ENCODE results near the gene IFI6. TPM values are rescaled to one million over a fixed set of nuclear protein-coding genes. Genes with fewer than 3 reads are reported as not detected.
"Not testable (repeated sequence)": the region's sequence is repeated elsewhere in the genome, so short reads cannot be mapped to it uniquely, and the experiment has no call there.

The IFI6 gene
- total and polyA plus RNA-seq, 7 donors: 9.0 to 245 (median 51.5) TPM

- Histone ChIP-seq H3K27ac (no peak overlapping the region), H3K36me3 (no peaks in the 10 kb centered on the region), H3K27me3 (no peaks in the 10 kb centered on the region), H3K9me3 (no peaks in the 10 kb centered on the region), H3K4me3 (no peak overlapping the region), H3K4me1 (peaks cover 0 to 6% (median 5%) of the 10 kb centered on the region in 4 donors)
- TF ChIP-seq CTCF (IDR thresholded peaks at IDR 0.05): peak; percentile 28 to 87 (median 68)
- no peak for TF ChIP-seq POLR2A (IDR thresholded peaks at IDR 0.05)
- whole genome bisulfite sequencing, 2 donors: 22 to 37% methylated on average over 13 of the region's 13 CpGs
- intact Hi-C loops (cut with DNase I): loop anchor here (2.0 kb wide), 1 partner anchor 19 kb away; no protein-coding TSS in a partner anchor
- no peak for DNase-seq
Measured at GRCh38 chr1:27643600-27644368, 28.2 kb downstream of the IFI6 start.

- intact Hi-C loops (cut with DNase I); H3K9me3 ChIP-seq; H3K27me3 ChIP-seq; H3K27ac ChIP-seq; DNase-seq; H3K4me3 ChIP-seq; H3K4me1 ChIP-seq; H3K36me3 ChIP-seq: not testable (repeated sequence)
- 78 to 87% methylated on average over 9 of the region's 9 CpGs for WGBS, 2 donors
Measured at GRCh38 chr1:27640514-27640913, 31.5 kb downstream of the IFI6 start.

GRCh38 chr1:27638805-27639204, 33.2 kb downstream of the IFI6 start:
- no peak for DNase-seq
- TF ChIP-seq POLR2AphosphoS5 (IDR thresholded peaks at IDR 0.05): no peak
- no peak for TF ChIP-seq EP300 (IDR thresholded peaks at IDR 0.05)
- no peak for TF ChIP-seq CTCF (IDR thresholded peaks at IDR 0.05)
- no peak for TF ChIP-seq POLR2A (IDR thresholded peaks at IDR 0.05)
- 91 to 95% methylated on average over 2 of the region's 2 CpGs for WGBS, 2 donors
- Histone ChIP-seq H3K4me3 (no peak overlapping the region), H3K27me3 (peaks cover 10 to 15% (median 15%) of the 10 kb centered on the region in 3 donors), H3K27ac (no peak overlapping the region), H3K4me1 (peaks cover 0 to 11% (median 7%) of the 10 kb centered on the region in 4 donors), H3K36me3 (no peaks in the 10 kb centered on the region), H3K9me3 (no peaks in the 10 kb centered on the region)
- intact Hi-C loops (cut with DNase I): no loop called here

- WGBS, 2 donors: 58 to 69% methylated on average over 5 of the region's 5 CpGs
- no peak for TF ChIP-seq EP300 (IDR thresholded peaks at IDR 0.05)
- no peak overlapping the region for H3K4me3 ChIP-seq
- peaks cover 15 to 21% (median 21%) of the 10 kb centered on the region in 3 donors for H3K27me3 ChIP-seq
- H3K4me1 ChIP-seq: peaks cover 0 to 15% (median 7%) of the 10 kb centered on the region in 4 donors
- intact Hi-C loops (cut with DNase I): no loop called here
- H3K36me3 ChIP-seq: no peaks in the 10 kb centered on the region
- H3K27ac ChIP-seq: no peak overlapping the region
- DNase-seq: no peak
- no peaks in the 10 kb centered on the region for H3K9me3 ChIP-seq
Measured at GRCh38 chr1:27638047-27638734, 33.8 kb downstream of the IFI6 start.

GRCh38 chr1:27635396-27636142, 36.4 kb downstream of the IFI6 start:
- Histone ChIP-seq H3K27me3 (peaks cover 15 to 29% (median 21%) of the 10 kb centered on the region in 3 donors), H3K4me3 (peak overlapping the region in 2 of 4 donors; percentile 50 to 51), H3K36me3 (no peaks in the 10 kb centered on the region), H3K27ac (peak overlapping the region in 2 of 4 donors; percentile 66 to 69), H3K4me1 (peaks cover 0 to 15% (median 7%) of the 10 kb centered on the region in 4 donors), H3K9me3 (no peaks in the 10 kb centered on the region)
- intact Hi-C loops (cut with DNase I): no loop called here
- 80 to 82% methylated on average over 11 of the region's 11 CpGs for WGBS, 2 donors
- DNase-seq: no peak
- TF ChIP-seq POLR2A (IDR thresholded peaks at IDR 0.05): no peak
- TF ChIP-seq CTCF (IDR thresholded peaks at IDR 0.05): no peak
- no peak for TF ChIP-seq POLR2AphosphoS5 (IDR thresholded peaks at IDR 0.05)
- no peak for TF ChIP-seq EP300 (IDR thresholded peaks at IDR 0.05)

Measured in sigmoid colon (tissue), 7 donors.